HEK293T (cell line): ENCODE measurements around the gene USH1C.

Experiments
- ARNT ChIP-seq: fragments of 450-650 bp; IDR thresholded peaks from 2 replicates; pipeline ENCODE4 v1.6.1; 2017; ENCODE audit warnings: mild to moderate bottlenecking
- CTBP1 ChIP-seq: fragments of 450-650 bp; IDR thresholded peaks from 2 replicates; pipeline ENCODE4 v1.6.1; 2016; ENCODE audit warnings: borderline replicate concordance
- ELF4 ChIP-seq: fragments of 450-650 bp; IDR thresholded peaks from 2 replicates; pipeline ENCODE4 v1.6.1; 2017; ENCODE audit warnings: antibody characterized with exemption
- FOXM1 ChIP-seq: fragments of 450-650 bp; IDR thresholded peaks from 2 replicates; pipeline ENCODE4 v1.6.1; 2017; ENCODE audit warnings: mild to moderate bottlenecking, borderline replicate concordance
- SUZ12 ChIP-seq: fragments of 450-650 bp; IDR thresholded peaks from 2 replicates; pipeline ENCODE4 v1.6.1; 2016; ENCODE audit warnings: mild to moderate bottlenecking
- TARDBP ChIP-seq: fragments of 450-650 bp; IDR thresholded peaks from 2 replicates; pipeline ENCODE4 v1.6.1; 2016

DNA sequence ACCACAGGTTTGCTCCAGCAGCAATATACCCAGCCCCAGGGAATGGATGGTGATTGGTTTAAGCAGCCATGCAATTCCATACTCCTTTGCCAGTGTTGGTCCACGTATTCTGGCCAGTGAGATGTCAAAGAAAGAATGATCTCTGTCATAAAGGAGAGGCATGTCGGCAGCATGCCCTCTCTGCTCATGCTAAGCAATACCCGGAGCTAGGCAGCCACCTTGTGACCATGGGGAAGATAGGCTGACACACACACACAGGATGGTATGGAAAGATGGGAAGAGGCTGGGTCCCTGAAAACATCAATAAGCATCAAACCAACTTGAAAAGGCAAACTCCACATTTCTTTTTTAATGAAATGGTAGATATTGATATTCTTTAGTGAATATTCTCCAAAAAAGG lies 72.7 kb downstream of the USH1C start:
- TF ChIP-seq SUZ12, result no peak
- TF ChIP-seq ELF4, result no peak
- TF ChIP-seq ARNT, result no peak
- no peak for TF ChIP-seq TARDBP
- TF ChIP-seq FOXM1, result no peak
- TF ChIP-seq CTBP1, result no peak
